Astrocyte of the spinal cord (primary cell): ENCODE results near the gene SAA4.

Source experiments
- DNase-seq: peaks from one replicate; pipeline ENCODE4 v3.0.0; 2011; ENCODE audit warnings: low read depth, low spot score
- H3K4me3 ChIP-seq: 2 replicates; pipeline ENCODE4 v1.5.1; 2011; ENCODE audit warnings: low read depth, mild to moderate bottlenecking, low read length, moderate library complexity
- CTCF ChIP-seq: IDR thresholded peaks from 2 replicates; pipeline ENCODE4 v1.5.1; 2012; ENCODE audit warnings: low read depth, mild to moderate bottlenecking, low read length, inconsistent platforms
- in situ Hi-C: cut with HindIII; loops from 2 replicates; pipeline ENCODE4 v1.10.0; 2017; ENCODE audit warnings: low sequenced_read_pairs

SAA4 gene

DNA sequence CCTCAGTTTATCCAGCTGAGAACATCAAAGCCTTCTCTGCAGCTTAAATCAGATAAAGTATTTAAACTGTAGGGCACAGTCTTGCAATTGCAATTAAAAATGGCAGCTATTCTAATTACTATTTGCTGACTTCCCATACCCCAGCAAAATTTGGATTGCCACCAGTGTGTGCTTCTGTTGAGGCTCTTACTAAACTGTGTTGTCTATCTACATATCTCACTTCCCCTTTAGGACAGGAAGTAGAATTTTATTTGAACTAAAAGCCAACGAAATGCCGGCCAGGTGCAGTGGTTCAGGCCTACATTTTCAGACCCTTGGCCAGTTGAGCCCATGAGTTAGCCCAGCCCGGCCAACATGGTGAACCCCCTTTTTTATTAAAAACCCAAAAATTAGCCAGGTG, 7.1 kb downstream of the SAA4 start:
- DNase-seq: no peak
- H3K4me3 ChIP-seq: no peak overlapping the region
- TF ChIP-seq CTCF: no peak
- in situ Hi-C loops: no loop called here

DNA sequence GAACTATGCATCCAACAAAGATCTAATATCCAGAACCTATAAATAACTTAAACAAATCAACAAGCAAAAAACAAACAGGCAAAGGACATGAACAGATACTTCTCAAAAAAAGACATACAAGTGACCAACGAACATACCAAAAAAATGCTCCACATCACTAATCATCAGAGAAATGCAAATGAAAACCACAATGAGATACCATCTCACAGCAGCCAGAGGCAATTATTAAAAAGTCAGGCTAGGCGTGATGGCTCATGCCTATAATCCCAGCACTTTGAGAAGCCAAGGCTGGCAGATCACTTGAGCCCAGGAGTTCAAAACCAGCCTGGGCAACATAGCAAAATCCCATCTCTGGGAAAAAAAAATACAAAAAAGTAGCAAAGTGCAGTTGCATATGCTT, 10.7 kb downstream of the SAA4 start:
- no peak for DNase-seq
- in situ Hi-C loops: no loop called here
- TF ChIP-seq CTCF: no peak
- H3K4me3 ChIP-seq: no peak overlapping the region

GRCh38 chr11:18223591-18224387, 12.8 kb downstream of the SAA4 start:
- H3K4me3 ChIP-seq: no peak overlapping the region
- DNase-seq: no peak
- in situ Hi-C loops: no loop called here
- no peak for TF ChIP-seq CTCF

- no peak for DNase-seq
- no peak for TF ChIP-seq CTCF
- in situ Hi-C loops: no loop called here
- H3K4me3 ChIP-seq: no peak overlapping the region
Observed at GRCh38 chr11:18222814-18223421, 13.7 kb downstream of the SAA4 start.

- in situ Hi-C loops: no loop called here
- DNase-seq: no peak
- no peak for TF ChIP-seq CTCF
- no peak overlapping the region for H3K4me3 ChIP-seq
Observed at GRCh38 chr11:18221274-18221876, 15.2 kb downstream of the SAA4 start.

GRCh38 chr11:18209058-18209457, 27.5 kb downstream of the SAA4 start:
- no peak overlapping the region for H3K4me3 ChIP-seq
- in situ Hi-C loops: no loop called here
- DNase-seq: no peak
- no peak for TF ChIP-seq CTCF
